Cardiac fibroblast (primary cell): ENCODE results near the gene BEST4.

Experiments used
- DNase-seq, 2 donors: peaks; one replicate each; pipeline versions ENCODE4 v3.0.0 to v3.0.0-alpha.2; 2010; ENCODE audit warnings: low read depth in 2 of 2
- H3K4me3 ChIP-seq, 2 donors: replicated peaks in 1 of 2; 1 replicate in 1 of 2; 2 replicates in 1 of 2; pipeline ENCODE4 v1.5.1; 2011; ENCODE audit warnings: low read depth in 2 of 2, low read length in 2 of 2, mild to moderate bottlenecking in 2 of 2, moderate library complexity in 1 of 2
- CTCF ChIP-seq: IDR thresholded peaks from one replicate; pipeline ENCODE4 v1.5.1; 2011; ENCODE audit warnings: low read depth, mild to moderate bottlenecking, low read length, inconsistent platforms

Gene BEST4

DNA sequence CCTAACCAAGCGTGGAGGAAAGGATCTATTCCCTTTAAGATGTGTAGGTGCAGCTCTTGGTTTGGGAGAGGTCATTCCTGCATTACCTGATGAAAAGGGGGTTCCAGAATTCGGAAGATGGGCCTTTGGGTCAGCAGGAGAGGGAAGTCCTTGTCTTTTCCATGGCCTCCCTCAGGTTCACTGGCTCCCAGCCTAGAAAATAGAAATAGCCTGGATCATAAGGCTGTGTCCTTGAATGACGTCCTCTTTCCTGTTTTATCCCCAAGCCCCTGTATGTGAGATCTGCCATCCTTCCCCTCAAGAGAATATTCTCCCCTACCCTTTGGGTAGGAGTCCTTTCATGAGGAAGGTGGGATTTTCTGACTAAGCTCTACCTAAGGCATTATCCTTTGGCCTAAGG lies 27.1 kb downstream of the BEST4 start:
- DNase-seq, result no peak
- H3K4me3 ChIP-seq, result no peak overlapping the region
- no peak for TF ChIP-seq CTCF

- no peak overlapping the region for H3K4me3 ChIP-seq
- TF ChIP-seq CTCF, result no peak
- no peak for DNase-seq
Observed at GRCh38 chr1:44759077-44759476, 28.9 kb downstream of the BEST4 start.

DNA sequence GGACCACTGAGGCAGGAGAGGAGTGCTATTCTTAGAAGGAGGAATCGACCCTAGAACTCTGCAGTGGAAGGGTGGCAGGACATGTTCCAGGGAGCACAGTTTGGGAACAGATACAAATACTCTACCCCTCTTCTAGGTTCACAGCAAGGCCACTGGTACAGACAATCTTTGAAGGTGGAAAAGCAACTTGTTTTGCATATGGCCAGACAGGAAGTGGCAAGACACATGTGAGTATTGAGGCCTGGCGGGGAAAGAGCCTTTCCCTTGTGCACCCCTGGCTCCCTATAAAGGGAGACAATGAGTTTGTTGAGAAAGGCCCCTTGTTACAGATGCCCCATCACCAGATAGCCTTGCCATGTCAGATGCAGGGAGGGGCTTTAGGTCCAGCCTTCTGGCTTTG lies 30.6 kb downstream of the BEST4 start:
- no peak overlapping the region for H3K4me3 ChIP-seq
- no peak for DNase-seq
- TF ChIP-seq CTCF, result no peak

DNA sequence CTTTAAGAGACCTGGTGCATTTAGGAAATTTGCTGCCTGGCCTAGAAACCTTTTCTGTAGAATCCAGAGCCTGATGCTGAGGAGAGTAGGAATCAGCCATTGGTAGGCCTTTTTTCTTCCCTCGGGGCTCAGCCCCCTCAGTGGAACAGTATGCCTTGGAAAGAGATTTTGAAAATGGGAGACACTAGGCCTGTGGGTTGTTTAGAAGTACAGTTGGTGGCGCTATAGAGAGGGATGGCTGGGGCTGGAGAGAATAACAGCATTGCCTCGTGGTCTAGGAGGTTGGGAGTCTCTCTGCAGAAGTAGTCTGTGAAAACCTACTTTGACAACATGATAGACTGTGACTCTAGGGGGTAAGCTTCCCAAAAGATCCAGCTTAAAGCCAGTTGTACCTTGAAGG lies 40.1 kb downstream of the BEST4 start:
- no peak for TF ChIP-seq CTCF
- DNase-seq, result peak in 1 of 2 donors; percentile 5
- H3K4me3 ChIP-seq, result no peak overlapping the region

DNA sequence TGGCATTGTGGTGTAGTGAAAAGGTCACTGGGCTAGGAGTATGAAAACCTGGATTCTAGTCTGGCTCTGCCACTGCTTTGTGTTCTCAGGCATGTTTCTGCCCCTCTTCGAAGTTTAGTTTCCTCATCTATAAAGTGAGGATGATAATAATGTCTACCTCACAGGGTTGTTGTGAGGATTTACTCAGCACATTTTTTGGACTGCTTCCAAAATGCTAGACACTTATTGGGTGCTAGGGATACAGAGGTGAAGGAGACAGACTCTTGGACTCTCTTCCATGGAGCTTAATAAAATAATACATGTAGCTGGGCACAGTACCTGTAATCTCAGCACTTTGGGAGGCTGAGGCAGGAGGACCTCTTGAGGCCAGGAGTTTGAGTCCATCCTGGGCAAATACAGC lies 44.8 kb downstream of the BEST4 start:
- H3K4me3 ChIP-seq, result no peak overlapping the region
- no peak for DNase-seq
- TF ChIP-seq CTCF, result no peak

- peak overlapping the region; percentile 74 to 75 for H3K4me3 ChIP-seq
- DNase-seq, result no peak
Observed at GRCh38 chr1:44740179-44740617, 47.8 kb downstream of the BEST4 start.

More at GRCh38 chr1:44740179-44740617, 47.8 kb downstream of the BEST4 start:
- TF ChIP-seq CTCF, result no peak
